GM23338 (cell line): ENCODE results near the gene RPUSD1. TPM values are rescaled to one million over a fixed set of nuclear protein-coding genes. Genes with fewer than 3 reads are reported as not detected.

ENCODE experiments used
- ATAC-seq: fragments of 200-7000 bp; cut with Tn5 transposase; 3 replicates; pipeline ENCODE4 v1.9.1; 2020
- DNase-seq: peaks from one replicate; pipeline ENCODE4 v3.0.0-alpha.2; 2015; ENCODE audit warnings: low spot score
- H2AFZ ChIP-seq: fragments of 200-600 bp; sonication (generic); 2 replicates; pipeline ENCODE4 v1.8.0; 2016; ENCODE audit warnings: antibody characterized with exemption, mild to moderate bottlenecking, moderate library complexity
- H3F3A ChIP-seq: fragments of 200-600 bp; sonication (generic); replicated peaks from 2 replicates; pipeline ENCODE4 v1.8.0; 2017; ENCODE audit warnings: antibody characterized with exemption, mixed run types, low read depth
- H3K27ac ChIP-seq: fragments of 200-600 bp; sonication (generic); 2 replicates; pipeline ENCODE4 v1.6.1; 2016; ENCODE audit warnings: low read depth
- H3K27me3 ChIP-seq: fragments of 200-600 bp; sonication (generic); 2 replicates; pipeline ENCODE4 v1.8.0; 2016; ENCODE audit warnings: mild to moderate bottlenecking, mixed run types, moderate library complexity; ENCODE audit not compliant: insufficient read depth
- H3K36me3 ChIP-seq: fragments of 200-600 bp; sonication (generic); 2 replicates; pipeline ENCODE4 v1.8.0; 2016; ENCODE audit warnings: mild to moderate bottlenecking; ENCODE audit not compliant: insufficient read depth
- H3K4me1 ChIP-seq: fragments of 200-600 bp; sonication (generic); 2 replicates; pipeline ENCODE4 v1.8.0; 2016; ENCODE audit warnings: mild to moderate bottlenecking, moderate library complexity; ENCODE audit not compliant: insufficient read depth
- H3K4me2 ChIP-seq: fragments of 200-600 bp; sonication (generic); 2 replicates; pipeline ENCODE4 v1.7.1; 2017; ENCODE audit warnings: mixed run types
- H3K4me3 ChIP-seq: fragments of 200-600 bp; sonication (generic); 2 replicates; pipeline ENCODE4 v1.6.1; 2016; ENCODE audit warnings: mixed run types
- H3K79me2 ChIP-seq: fragments of 200-600 bp; sonication (generic); replicated peaks from 2 replicates; pipeline ENCODE4 v1.8.0; 2017; ENCODE audit warnings: mild to moderate bottlenecking; ENCODE audit not compliant: insufficient read depth
- H3K9me2 ChIP-seq: fragments of 200-600 bp; sonication (generic); 2 replicates; pipeline ENCODE4 v1.8.0; 2017; ENCODE audit not compliant: insufficient read depth
- H4K20me1 ChIP-seq: fragments of 200-600 bp; sonication (generic); replicated peaks from 2 replicates; pipeline ENCODE4 v1.8.0; 2017; ENCODE audit warnings: mild to moderate bottlenecking; ENCODE audit not compliant: insufficient read depth
- H3K27ac Mint-ChIP-seq: 2 replicates; pipeline ENCODE4 v1.8.0; 2020; ENCODE audit warnings: inconsistent platforms, mild to moderate bottlenecking, moderate library complexity, mixed read lengths
- H3K27me3 Mint-ChIP-seq: 3 replicates; pipeline ENCODE4 v1.8.0; 2022; ENCODE audit warnings: low read depth, mild to moderate bottlenecking, moderate library complexity, mixed read lengths, inconsistent platforms; ENCODE audit not compliant: insufficient read depth, poor library complexity
- H3K36me3 Mint-ChIP-seq: 3 replicates; pipeline ENCODE4 v1.8.0; 2021; ENCODE audit warnings: low read depth, mild to moderate bottlenecking, inconsistent platforms, moderate library complexity, mixed read lengths
- H3K4me1 Mint-ChIP-seq: 3 replicates; pipeline ENCODE4 v1.8.0; 2020; ENCODE audit warnings: mild to moderate bottlenecking, inconsistent platforms, mixed read lengths
- H3K4me3 Mint-ChIP-seq: 3 replicates; pipeline ENCODE4 v1.8.0; 2021; ENCODE audit warnings: moderate library complexity, mild to moderate bottlenecking, inconsistent platforms, mixed read lengths
- H3K9me3 Mint-ChIP-seq: 3 replicates; pipeline ENCODE4 v1.8.0; 2020; ENCODE audit warnings: moderate library complexity, mild to moderate bottlenecking, inconsistent platforms, mixed read lengths
- CREB1 ChIP-seq: fragments of 250-450 bp; sonication (Bioruptor Pico); IDR thresholded peaks from 2 replicates; pipeline ENCODE4 v1.5.0; 2020; ENCODE audit warnings: low read depth, mild to moderate bottlenecking, moderate library complexity
- EZH2 ChIP-seq: fragments of 200-600 bp; sonication (generic); IDR thresholded peaks from one replicate; pipeline ENCODE4 v1.8.0; 2017; ENCODE audit warnings: antibody characterized with exemption, mild to moderate bottlenecking, low read depth; ENCODE audit not compliant: unreplicated experiment
- EZH2phosphoT487 ChIP-seq: fragments of 200-600 bp; sonication (generic); IDR thresholded peaks from one replicate; pipeline ENCODE4 v1.8.1; 2018; ENCODE audit warnings: antibody characterized with exemption; ENCODE audit not compliant: unreplicated experiment
- JUNB ChIP-seq: IDR thresholded peaks from one replicate; pipeline ENCODE4 v1.6.1; 2016; ENCODE audit warnings: antibody characterized with exemption; ENCODE audit not compliant: unreplicated experiment
- NANOG ChIP-seq: IDR thresholded peaks from 2 replicates; pipeline ENCODE4 v1.6.1; 2016; ENCODE audit warnings: antibody characterized with exemption, borderline replicate concordance
- POLR2AphosphoS5 ChIP-seq: IDR thresholded peaks from 2 replicates; pipeline ENCODE4 v1.6.1; 2016; ENCODE audit warnings: antibody characterized with exemption, low read depth
- STAT1 ChIP-seq: IDR thresholded peaks from one replicate; pipeline ENCODE4 v1.6.1; 2016; ENCODE audit warnings: antibody characterized with exemption; ENCODE audit not compliant: unreplicated experiment
- ZNF114 ChIP-seq: fragments of 250-450 bp; sonication (Bioruptor Pico); IDR thresholded peaks from 2 replicates; pipeline ENCODE4 v1.5.0; 2020; ENCODE audit warnings: mild to moderate bottlenecking, moderate library complexity
- ZNF331 ChIP-seq: fragments of 250-450 bp; sonication (Bioruptor Pico); IDR thresholded peaks from 2 replicates; pipeline ENCODE4 v1.5.0; 2020; ENCODE audit warnings: low read depth, mild to moderate bottlenecking, moderate library complexity
- polyA plus RNA-seq: library from polyadenylated mRNA; unstranded; fragments of >200 nt; fragmentation: Nextera tagmentation; extraction: Ambion mirVana; gene quantifications from 2 replicates; pipeline ENCODE4 v1.2.1, GENCODE V29; 2016
- total RNA-seq: library from RNA; depleted of rRNA; stranded (reverse); fragments of >200 nt; shearing (Covaris generic); gene quantifications from 2 replicates; pipeline ENCODE4 v1.2.3, GENCODE V29; 2014
- TF ChIP-seq, protein P1 (sequence below): IDR thresholded peaks from 2 replicates; pipeline ENCODE4 v1.6.1; 2016; ENCODE audit warnings: antibody characterized with exemption
- TF ChIP-seq, protein P2 (sequence below): fragments of 250-450 bp; sonication (Bioruptor Pico); IDR thresholded peaks from 2 replicates; pipeline ENCODE4 v1.5.0; 2020; ENCODE audit warnings: mild to moderate bottlenecking, moderate library complexity
- TF ChIP-seq, protein P3 (sequence below), 2 experiments: fragments of 200-600 bp in 1 of 2; sonication (generic) in 1 of 2; conservative IDR thresholded peaks; 2 replicates each; pipeline versions ENCODE4 v1.5.1 to v1.6.1; 2016 to 2017; ENCODE audit warnings: antibody characterized with exemption in 2 of 2, low read depth in 2 of 2, mild to moderate bottlenecking in 2 of 2, moderate library complexity in 1 of 2
- TF ChIP-seq, protein P4 (sequence below): IDR thresholded peaks from one replicate; pipeline ENCODE4 v1.6.1; 2018; ENCODE audit warnings: antibody characterized with exemption; ENCODE audit not compliant: unreplicated experiment

RPUSD1 gene
- total and polyA plus RNA-seq, 2 experiments from 2014 or later = 19.1 to 79.5 TPM

DNA sequence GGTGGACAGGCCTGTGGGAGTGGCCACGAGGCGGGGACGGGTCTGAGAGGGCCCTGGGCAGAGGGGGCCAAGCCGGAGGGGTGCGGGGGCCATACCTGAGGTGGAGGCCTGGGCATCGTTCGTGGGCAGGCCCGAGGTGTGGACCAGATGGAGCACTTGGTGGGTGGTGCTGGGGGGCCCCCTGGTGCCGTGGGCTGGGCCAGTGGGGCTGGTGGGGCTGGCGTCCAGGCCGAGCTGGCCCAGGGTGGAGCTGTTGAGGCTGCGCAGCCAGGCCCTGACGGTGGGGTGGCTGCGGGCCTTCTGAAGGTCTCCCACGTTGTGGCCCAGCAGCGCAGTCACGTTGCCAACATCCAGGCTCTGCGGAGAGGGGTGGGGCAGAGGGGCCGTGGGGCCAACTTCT lies 18.2 kb downstream of the RPUSD1 start:
- no peaks in the 10 kb centered on the region for H3K36me3 ChIP-seq
- H3K4me3 ChIP-seq = no peak overlapping the region
- TF ChIP-seq, protein P1, sequence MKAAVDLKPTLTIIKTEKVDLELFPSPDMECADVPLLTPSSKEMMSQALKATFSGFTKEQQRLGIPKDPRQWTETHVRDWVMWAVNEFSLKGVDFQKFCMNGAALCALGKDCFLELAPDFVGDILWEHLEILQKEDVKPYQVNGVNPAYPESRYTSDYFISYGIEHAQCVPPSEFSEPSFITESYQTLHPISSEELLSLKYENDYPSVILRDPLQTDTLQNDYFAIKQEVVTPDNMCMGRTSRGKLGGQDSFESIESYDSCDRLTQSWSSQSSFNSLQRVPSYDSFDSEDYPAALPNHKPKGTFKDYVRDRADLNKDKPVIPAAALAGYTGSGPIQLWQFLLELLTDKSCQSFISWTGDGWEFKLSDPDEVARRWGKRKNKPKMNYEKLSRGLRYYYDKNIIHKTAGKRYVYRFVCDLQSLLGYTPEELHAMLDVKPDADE = no peak
- TF ChIP-seq POLR2AphosphoS5 (no peak), ZNF114 (CRISPR knock-in tag) (no peak), JUNB (no peak), CREB1 (CRISPR knock-in tag) (no peak), STAT1 (no peak), NANOG (no peak), ZNF331 (CRISPR knock-in tag) (no peak), EZH2 (no peak), EZH2phosphoT487 (no peak)
- TF ChIP-seq, protein P2, sequence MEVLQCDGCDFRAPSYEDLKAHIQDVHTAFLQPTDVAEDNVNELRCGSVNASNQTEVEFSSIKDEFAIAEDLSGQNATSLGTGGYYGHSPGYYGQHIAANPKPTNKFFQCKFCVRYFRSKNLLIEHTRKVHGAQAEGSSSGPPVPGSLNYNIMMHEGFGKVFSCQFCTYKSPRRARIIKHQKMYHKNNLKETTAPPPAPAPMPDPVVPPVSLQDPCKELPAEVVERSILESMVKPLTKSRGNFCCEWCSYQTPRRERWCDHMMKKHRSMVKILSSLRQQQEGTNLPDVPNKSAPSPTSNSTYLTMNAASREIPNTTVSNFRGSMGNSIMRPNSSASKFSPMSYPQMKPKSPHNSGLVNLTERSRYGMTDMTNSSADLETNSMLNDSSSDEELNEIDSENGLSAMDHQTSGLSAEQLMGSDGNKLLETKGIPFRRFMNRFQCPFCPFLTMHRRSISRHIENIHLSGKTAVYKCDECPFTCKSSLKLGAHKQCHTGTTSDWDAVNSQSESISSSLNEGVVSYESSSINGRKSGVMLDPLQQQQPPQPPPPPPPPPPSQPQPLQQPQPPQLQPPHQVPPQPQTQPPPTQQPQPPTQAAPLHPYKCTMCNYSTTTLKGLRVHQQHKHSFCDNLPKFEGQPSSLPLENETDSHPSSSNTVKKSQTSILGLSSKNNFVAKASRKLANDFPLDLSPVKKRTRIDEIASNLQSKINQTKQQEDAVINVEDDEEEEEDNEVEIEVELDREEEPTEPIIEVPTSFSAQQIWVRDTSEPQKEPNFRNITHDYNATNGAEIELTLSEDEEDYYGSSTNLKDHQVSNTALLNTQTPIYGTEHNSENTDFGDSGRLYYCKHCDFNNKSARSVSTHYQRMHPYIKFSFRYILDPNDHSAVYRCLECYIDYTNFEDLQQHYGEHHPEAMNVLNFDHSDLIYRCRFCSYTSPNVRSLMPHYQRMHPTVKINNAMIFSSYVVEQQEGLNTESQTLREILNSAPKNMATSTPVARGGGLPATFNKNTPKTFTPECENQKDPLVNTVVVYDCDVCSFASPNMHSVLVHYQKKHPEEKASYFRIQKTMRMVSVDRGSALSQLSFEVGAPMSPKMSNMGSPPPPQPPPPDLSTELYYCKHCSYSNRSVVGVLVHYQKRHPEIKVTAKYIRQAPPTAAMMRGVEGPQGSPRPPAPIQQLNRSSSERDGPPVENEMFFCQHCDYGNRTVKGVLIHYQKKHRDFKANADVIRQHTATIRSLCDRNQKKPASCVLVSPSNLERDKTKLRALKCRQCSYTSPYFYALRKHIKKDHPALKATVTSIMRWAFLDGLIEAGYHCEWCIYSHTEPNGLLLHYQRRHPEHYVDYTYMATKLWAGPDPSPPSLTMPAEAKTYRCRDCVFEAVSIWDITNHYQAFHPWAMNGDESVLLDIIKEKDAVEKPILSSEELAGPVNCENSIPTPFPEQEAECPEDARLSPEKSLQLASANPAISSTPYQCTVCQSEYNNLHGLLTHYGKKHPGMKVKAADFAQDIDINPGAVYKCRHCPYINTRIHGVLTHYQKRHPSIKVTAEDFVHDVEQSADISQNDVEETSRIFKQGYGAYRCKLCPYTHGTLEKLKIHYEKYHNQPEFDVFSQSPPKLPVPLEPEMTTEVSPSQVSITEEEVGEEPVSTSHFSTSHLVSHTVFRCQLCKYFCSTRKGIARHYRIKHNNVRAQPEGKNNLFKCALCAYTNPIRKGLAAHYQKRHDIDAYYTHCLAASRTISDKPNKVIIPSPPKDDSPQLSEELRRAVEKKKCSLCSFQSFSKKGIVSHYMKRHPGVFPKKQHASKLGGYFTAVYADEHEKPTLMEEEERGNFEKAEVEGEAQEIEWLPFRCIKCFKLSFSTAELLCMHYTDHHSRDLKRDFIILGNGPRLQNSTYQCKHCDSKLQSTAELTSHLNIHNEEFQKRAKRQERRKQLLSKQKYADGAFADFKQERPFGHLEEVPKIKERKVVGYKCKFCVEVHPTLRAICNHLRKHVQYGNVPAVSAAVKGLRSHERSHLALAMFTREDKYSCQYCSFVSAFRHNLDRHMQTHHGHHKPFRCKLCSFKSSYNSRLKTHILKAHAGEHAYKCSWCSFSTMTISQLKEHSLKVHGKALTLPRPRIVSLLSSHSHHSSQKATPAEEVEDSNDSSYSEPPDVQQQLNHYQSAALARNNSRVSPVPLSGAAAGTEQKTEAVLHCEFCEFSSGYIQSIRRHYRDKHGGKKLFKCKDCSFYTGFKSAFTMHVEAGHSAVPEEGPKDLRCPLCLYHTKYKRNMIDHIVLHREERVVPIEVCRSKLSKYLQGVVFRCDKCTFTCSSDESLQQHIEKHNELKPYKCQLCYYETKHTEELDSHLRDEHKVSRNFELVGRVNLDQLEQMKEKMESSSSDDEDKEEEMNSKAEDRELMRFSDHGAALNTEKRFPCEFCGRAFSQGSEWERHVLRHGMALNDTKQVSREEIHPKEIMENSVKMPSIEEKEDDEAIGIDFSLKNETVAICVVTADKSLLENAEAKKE (CRISPR knock-in tag) = no peak
- TF ChIP-seq, protein P3, sequence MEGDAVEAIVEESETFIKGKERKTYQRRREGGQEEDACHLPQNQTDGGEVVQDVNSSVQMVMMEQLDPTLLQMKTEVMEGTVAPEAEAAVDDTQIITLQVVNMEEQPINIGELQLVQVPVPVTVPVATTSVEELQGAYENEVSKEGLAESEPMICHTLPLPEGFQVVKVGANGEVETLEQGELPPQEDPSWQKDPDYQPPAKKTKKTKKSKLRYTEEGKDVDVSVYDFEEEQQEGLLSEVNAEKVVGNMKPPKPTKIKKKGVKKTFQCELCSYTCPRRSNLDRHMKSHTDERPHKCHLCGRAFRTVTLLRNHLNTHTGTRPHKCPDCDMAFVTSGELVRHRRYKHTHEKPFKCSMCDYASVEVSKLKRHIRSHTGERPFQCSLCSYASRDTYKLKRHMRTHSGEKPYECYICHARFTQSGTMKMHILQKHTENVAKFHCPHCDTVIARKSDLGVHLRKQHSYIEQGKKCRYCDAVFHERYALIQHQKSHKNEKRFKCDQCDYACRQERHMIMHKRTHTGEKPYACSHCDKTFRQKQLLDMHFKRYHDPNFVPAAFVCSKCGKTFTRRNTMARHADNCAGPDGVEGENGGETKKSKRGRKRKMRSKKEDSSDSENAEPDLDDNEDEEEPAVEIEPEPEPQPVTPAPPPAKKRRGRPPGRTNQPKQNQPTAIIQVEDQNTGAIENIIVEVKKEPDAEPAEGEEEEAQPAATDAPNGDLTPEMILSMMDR (conservative IDR thresholded peaks at IDR 0.05; ENCODE audit: low read depth in 2 of 2) = no peak
- TF ChIP-seq, protein P4, sequence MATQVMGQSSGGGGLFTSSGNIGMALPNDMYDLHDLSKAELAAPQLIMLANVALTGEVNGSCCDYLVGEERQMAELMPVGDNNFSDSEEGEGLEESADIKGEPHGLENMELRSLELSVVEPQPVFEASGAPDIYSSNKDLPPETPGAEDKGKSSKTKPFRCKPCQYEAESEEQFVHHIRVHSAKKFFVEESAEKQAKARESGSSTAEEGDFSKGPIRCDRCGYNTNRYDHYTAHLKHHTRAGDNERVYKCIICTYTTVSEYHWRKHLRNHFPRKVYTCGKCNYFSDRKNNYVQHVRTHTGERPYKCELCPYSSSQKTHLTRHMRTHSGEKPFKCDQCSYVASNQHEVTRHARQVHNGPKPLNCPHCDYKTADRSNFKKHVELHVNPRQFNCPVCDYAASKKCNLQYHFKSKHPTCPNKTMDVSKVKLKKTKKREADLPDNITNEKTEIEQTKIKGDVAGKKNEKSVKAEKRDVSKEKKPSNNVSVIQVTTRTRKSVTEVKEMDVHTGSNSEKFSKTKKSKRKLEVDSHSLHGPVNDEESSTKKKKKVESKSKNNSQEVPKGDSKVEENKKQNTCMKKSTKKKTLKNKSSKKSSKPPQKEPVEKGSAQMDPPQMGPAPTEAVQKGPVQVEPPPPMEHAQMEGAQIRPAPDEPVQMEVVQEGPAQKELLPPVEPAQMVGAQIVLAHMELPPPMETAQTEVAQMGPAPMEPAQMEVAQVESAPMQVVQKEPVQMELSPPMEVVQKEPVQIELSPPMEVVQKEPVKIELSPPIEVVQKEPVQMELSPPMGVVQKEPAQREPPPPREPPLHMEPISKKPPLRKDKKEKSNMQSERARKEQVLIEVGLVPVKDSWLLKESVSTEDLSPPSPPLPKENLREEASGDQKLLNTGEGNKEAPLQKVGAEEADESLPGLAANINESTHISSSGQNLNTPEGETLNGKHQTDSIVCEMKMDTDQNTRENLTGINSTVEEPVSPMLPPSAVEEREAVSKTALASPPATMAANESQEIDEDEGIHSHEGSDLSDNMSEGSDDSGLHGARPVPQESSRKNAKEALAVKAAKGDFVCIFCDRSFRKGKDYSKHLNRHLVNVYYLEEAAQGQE = no peak
- no peaks in the 10 kb centered on the region for H3K4me1 ChIP-seq
- Mint-ChIP-seq H3K27me3 (peaks cover 12% of the 10 kb centered on the region), H3K4me3 (no peak overlapping the region), H3K9me3 (no peaks in the 10 kb centered on the region), H3K36me3 (no peaks in the 10 kb centered on the region), H3K27ac (no peak overlapping the region), H3K4me1 (no peaks in the 10 kb centered on the region)
- H3K79me2 ChIP-seq = no peaks in the 10 kb centered on the region
- H4K20me1 ChIP-seq = no peaks in the 10 kb centered on the region
- H3K4me2 ChIP-seq = no peak overlapping the region
- no peak overlapping the region for H2AFZ ChIP-seq
- 0 out of 2 replicates have a peak, but pooled peaks cover 3% of the 10 kb centered on the region for H3F3A ChIP-seq
- no peaks in the 10 kb centered on the region for H3K9me2 ChIP-seq
- no peak overlapping the region for H3K27ac ChIP-seq
- no peak for DNase-seq
- no peak for ATAC-seq
- H3K27me3 ChIP-seq = no peaks in the 10 kb centered on the region
